ENCODE results near the gene DUSP6. TPM values are rescaled to one million over a fixed set of nuclear protein-coding genes. Genes with fewer than 3 reads are reported as not detected.

DUSP6 gene
- total and polyA plus RNA-seq, 2 of the 13 experiments (the other 11 are each of a cell fraction or from before 2014, with no cell fraction given) = 40.9 to 161 TPM

- TF ChIP-seq MXD3 (CRISPR knock-in tag; IDR thresholded peaks at IDR 0.05) = no peak
- peak; percentile 56; the same call in 1 of the 2 replicates for TF ChIP-seq ISL2 (CRISPR knock-in tag; IDR thresholded peaks at IDR 0.05)
- TF ChIP-seq PPARG (CRISPR knock-in tag; conservative IDR thresholded peaks at IDR 0.05) = peak; percentile 44; the same call in 1 of the 2 replicates
- peak in 1 of 2 experiments; percentile 87; a peak in 2 of 4 replicates for TF ChIP-seq REST (IDR thresholded peaks at IDR 0.05; ENCODE audit: borderline replicate concordance in 1 of 2, low read depth in 1 of 2, low read length in 2 of 2)
- no peak for TF ChIP-seq RARG (CRISPR knock-in tag; IDR thresholded peaks at IDR 0.05; ENCODE audit: low read depth)
- TF ChIP-seq KLF9 (CRISPR knock-in tag; IDR thresholded peaks at IDR 0.05; ENCODE audit: low read depth) = no peak
- TF ChIP-seq ZNF331 (CRISPR knock-in tag; IDR thresholded peaks at IDR 0.05) = peak; percentile 61
- 0 out of 2 replicates have a peak, but pooled peaks have one; percentile 25 for TF ChIP-seq THRA (CRISPR knock-in tag; IDR thresholded peaks at IDR 0.05; ENCODE audit: borderline replicate concordance)
- TF ChIP-seq SMAD9 (CRISPR knock-in tag; IDR thresholded peaks at IDR 0.05) = no peak
- no peak; the same call in 2 of the 3 replicates for TF ChIP-seq MXI1 (IDR thresholded peaks at IDR 0.05; ENCODE audit: borderline replicate concordance, low read depth, low read length)
- TF ChIP-seq BORCS8-MEF2B (CRISPR knock-in tag; IDR thresholded peaks at IDR 0.05) = no peak
- 0 out of 2 replicates have a peak, but pooled peaks have one; percentile 20 for TF ChIP-seq HHEX (CRISPR knock-in tag; IDR thresholded peaks at IDR 0.05)
- no peak for TF ChIP-seq ZBTB2 (CRISPR knock-in tag; IDR thresholded peaks at IDR 0.05; ENCODE audit: low read depth)
- peak; percentile 48; the same call in 1 of the 2 replicates for TF ChIP-seq RCOR2 (CRISPR knock-in tag; IDR thresholded peaks at IDR 0.05)
- no peak for TF ChIP-seq ZBTB49 (CRISPR knock-in tag; IDR thresholded peaks at IDR 0.05; ENCODE audit: borderline replicate concordance)
- 0 out of 2 replicates have a peak, but pooled peaks have one; percentile 24 for TF ChIP-seq SIX1 (CRISPR knock-in tag; IDR thresholded peaks at IDR 0.05; ENCODE audit: borderline replicate concordance)
- TF ChIP-seq REPIN1 (CRISPR knock-in tag; IDR thresholded peaks at IDR 0.05; ENCODE audit: borderline replicate concordance, low read depth) = 0 out of 2 replicates have a peak, but pooled peaks have one; percentile 45
- TF ChIP-seq RFXAP (CRISPR knock-in tag; IDR thresholded peaks at IDR 0.05; ENCODE audit: borderline replicate concordance) = 0 out of 2 replicates have a peak, but pooled peaks have one; percentile 25
- TF ChIP-seq RBFOX2 (IDR thresholded peaks at IDR 0.05; ENCODE audit: low read depth, low read length) = no peak
- 0 out of 2 replicates have a peak, but pooled peaks have one; percentile 31 for TF ChIP-seq SIN3A (IDR thresholded peaks at IDR 0.05; ENCODE audit: borderline replicate concordance, low read depth, low read length)
Measured at GRCh38 chr12:89357297-89357730, 5.0 kb upstream of the DUSP6 start (continued).
